HuH-7 (cell line): Measurements from ENCODE around the gene RAMP1.

ENCODE experiments used
- DNase-seq: peaks from one replicate; pipeline ENCODE4 v3.0.0; 2011; ENCODE audit warnings: low spot score

The RAMP1 gene

GRCh38 chr2:237895544-237896506, 36.4 kb downstream of the RAMP1 start:
- no peak for DNase-seq

- DNase-seq, result no peak
Measured at GRCh38 chr2:237896507-237896892, 37.1 kb downstream of the RAMP1 start.

- DNase-seq, result no peak
Measured at GRCh38 chr2:237896956-237897355, 37.5 kb downstream of the RAMP1 start.

- DNase-seq, result no peak
Measured at GRCh38 chr2:237898057-237898414, 38.6 kb downstream of the RAMP1 start.

- no peak for DNase-seq
Measured at GRCh38 chr2:237900891-237901831, 41.7 kb downstream of the RAMP1 start.

- no peak for DNase-seq
Measured at GRCh38 chr2:237901932-237902850, 42.8 kb downstream of the RAMP1 start.

GRCh38 chr2:237904831-237905599, 45.6 kb downstream of the RAMP1 start:
- no peak for DNase-seq

GRCh38 chr2:237907144-237907543, 47.7 kb downstream of the RAMP1 start:
- DNase-seq, result no peak

- DNase-seq, result no peak
Measured at GRCh38 chr2:237909075-237909695, 49.8 kb downstream of the RAMP1 start.

- DNase-seq, result no peak
Measured at GRCh38 chr2:237909801-237910475, 50.5 kb downstream of the RAMP1 start.

- DNase-seq, result no peak
Measured at GRCh38 chr2:237910576-237911362, 51.3 kb downstream of the RAMP1 start.

GRCh38 chr2:237911363-237912017, 52.1 kb downstream of the RAMP1 start:
- DNase-seq, result no peak

GRCh38 chr2:237912271-237913192, 53.1 kb downstream of the RAMP1 start:
- no peak for DNase-seq

GRCh38 chr2:237913193-237913917, 53.9 kb downstream of the RAMP1 start:
- DNase-seq, result no peak

GRCh38 chr2:237915576-237915975, 56.2 kb downstream of the RAMP1 start:
- DNase-seq, result no peak

GRCh38 chr2:237916296-237916695, 56.9 kb downstream of the RAMP1 start:
- DNase-seq, result no peak
